ENCODE measurements around the gene KCNK3.

DNA sequence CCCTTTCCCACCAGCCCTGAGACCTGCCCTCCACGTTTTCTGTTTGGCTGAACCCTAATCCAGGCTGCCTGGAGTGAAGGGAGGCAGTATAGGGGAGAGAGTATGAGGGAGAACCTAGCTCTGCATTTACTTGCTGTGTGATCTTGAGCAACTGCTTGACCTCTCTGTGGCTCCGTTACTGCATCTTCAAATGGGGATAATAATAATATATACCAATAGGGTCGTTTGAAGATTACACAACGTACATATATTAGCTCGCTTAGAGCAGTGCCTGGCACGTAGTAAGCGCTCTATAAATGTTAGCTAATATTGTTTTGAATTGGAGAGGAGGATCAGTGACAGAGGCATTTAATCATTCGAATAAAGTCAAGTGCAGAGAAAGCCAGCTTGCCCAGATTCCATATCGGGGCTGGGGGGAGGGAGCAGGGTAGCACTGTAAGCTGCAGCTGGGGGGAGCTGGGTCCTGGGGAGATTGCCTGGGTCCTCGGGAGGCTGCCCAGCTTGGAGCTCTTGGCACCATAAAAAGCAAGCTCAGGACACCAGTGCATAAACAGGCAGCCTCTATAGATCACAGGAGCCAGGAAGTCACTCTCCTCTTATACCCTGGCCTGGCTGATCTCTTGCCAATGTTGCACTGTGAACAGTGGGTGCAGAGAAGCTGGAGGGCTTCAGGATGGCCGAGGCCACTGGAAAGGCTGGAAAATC, 19.1 kb downstream of the KCNK3 start:
- TF ChIP-seq CTCF (IDR thresholded peaks at IDR 0.05 in 8 of 11, conservative IDR thresholded peaks at IDR 0.05 in 3 of 11) (no peak), POLR2A (IDR thresholded peaks at IDR 0.05) (no peak)

Measured in spleen (tissue), 7 donors.